ENCODE results near the gene NEDD4L. TPM values are rescaled to one million over a fixed set of nuclear protein-coding genes. Genes with fewer than 3 reads are reported as not detected.

Gene NEDD4L
- total RNA-seq, 1 donor from 2014 or later, result 41.1 TPM

- Mint-ChIP-seq H3K4me1 (ENCODE audit: unreplicated experiment) (peaks cover 5% of the 10 kb centered on the region), H3K36me3 (ENCODE audit: unreplicated experiment) (no peaks in the 10 kb centered on the region), H3K27ac (ENCODE audit: unreplicated experiment) (no peak overlapping the region), H3K27me3 (ENCODE audit: unreplicated experiment) (no peaks in the 10 kb centered on the region), H3K9me3 (ENCODE audit: unreplicated experiment) (no peaks in the 10 kb centered on the region), H3K4me3 (ENCODE audit: unreplicated experiment) (no peak overlapping the region)
- no peak for DNase-seq (ENCODE audit: extremely low spot score, unreplicated experiment)
- TF ChIP-seq CTCF (IDR thresholded peaks at IDR 0.05), result no peak
These were observed 100.8 kb downstream of the NEDD4L start for GRCh38 chr18:58144671-58145285.

- no peaks in the 10 kb centered on the region for H3K27me3 Mint-ChIP-seq (ENCODE audit: unreplicated experiment)
- H3K4me1 Mint-ChIP-seq (ENCODE audit: unreplicated experiment), result peaks cover 5% of the 10 kb centered on the region
- no peak overlapping the region for H3K27ac Mint-ChIP-seq (ENCODE audit: unreplicated experiment)
- H3K4me3 Mint-ChIP-seq (ENCODE audit: unreplicated experiment), result no peak overlapping the region
- no peaks in the 10 kb centered on the region for H3K36me3 Mint-ChIP-seq (ENCODE audit: unreplicated experiment)
- no peaks in the 10 kb centered on the region for H3K9me3 Mint-ChIP-seq (ENCODE audit: unreplicated experiment)
- no peak for DNase-seq (ENCODE audit: extremely low spot score, unreplicated experiment)
- TF ChIP-seq CTCF (IDR thresholded peaks at IDR 0.05), result no peak
These were observed 102.1 kb downstream of the NEDD4L start for GRCh38 chr18:58146099-58146498.

- H3K27ac Mint-ChIP-seq (ENCODE audit: unreplicated experiment), result no peak overlapping the region
- H3K9me3 Mint-ChIP-seq (ENCODE audit: unreplicated experiment), result no peaks in the 10 kb centered on the region
These were observed 105.0 kb downstream of the NEDD4L start for GRCh38 chr18:58148954-58149471.

GRCh38 chr18:58150772-58151171 lies 106.7 kb downstream of the NEDD4L start:
- Mint-ChIP-seq H3K36me3 (ENCODE audit: unreplicated experiment) (no peaks in the 10 kb centered on the region), H3K4me3 (ENCODE audit: unreplicated experiment) (no peak overlapping the region), H3K4me1 (ENCODE audit: unreplicated experiment) (no peaks in the 10 kb centered on the region), H3K27me3 (ENCODE audit: unreplicated experiment) (no peaks in the 10 kb centered on the region), H3K27ac (ENCODE audit: unreplicated experiment) (no peak overlapping the region), H3K9me3 (ENCODE audit: unreplicated experiment) (no peaks in the 10 kb centered on the region)
- no peak for DNase-seq (ENCODE audit: extremely low spot score, unreplicated experiment)
- TF ChIP-seq CTCF (IDR thresholded peaks at IDR 0.05), result no peak

More at GRCh38 chr18:58148954-58149471, 105.0 kb downstream of the NEDD4L start:
- TF ChIP-seq CTCF (IDR thresholded peaks at IDR 0.05), result no peak
- no peak for DNase-seq (ENCODE audit: extremely low spot score, unreplicated experiment)
- Mint-ChIP-seq H3K27me3 (ENCODE audit: unreplicated experiment) (no peaks in the 10 kb centered on the region), H3K4me3 (ENCODE audit: unreplicated experiment) (no peak overlapping the region), H3K4me1 (ENCODE audit: unreplicated experiment) (no peaks in the 10 kb centered on the region), H3K36me3 (ENCODE audit: unreplicated experiment) (no peaks in the 10 kb centered on the region)

- Mint-ChIP-seq H3K9me3 (ENCODE audit: unreplicated experiment) (no peaks in the 10 kb centered on the region), H3K27ac (ENCODE audit: unreplicated experiment) (no peak overlapping the region), H3K27me3 (ENCODE audit: unreplicated experiment) (no peaks in the 10 kb centered on the region), H3K36me3 (ENCODE audit: unreplicated experiment) (no peaks in the 10 kb centered on the region), H3K4me1 (ENCODE audit: unreplicated experiment) (peaks cover under 1% of the 10 kb centered on the region), H3K4me3 (ENCODE audit: unreplicated experiment) (no peak overlapping the region)
- DNase-seq (ENCODE audit: extremely low spot score, unreplicated experiment), result no peak
- no peak for TF ChIP-seq CTCF (IDR thresholded peaks at IDR 0.05)
These were observed 108.2 kb downstream of the NEDD4L start for GRCh38 chr18:58152216-58152615.
